HepG2 (cell line): ENCODE results near the gene SELENOM. TPM values are rescaled to one million over a fixed set of nuclear protein-coding genes. Genes with fewer than 3 reads are reported as not detected.

Experiments
- ATAC-seq: fragments of 200-7000 bp; cut with Tn5 transposase; 3 replicates; pipeline ENCODE4 v1.9.1; 2020; ENCODE audit warnings: mild to moderate bottlenecking, moderate library complexity
- BruUV-seq: library from RNA; stranded (reverse); fragments of 400-500 nt; replicated peaks from 2 replicates; lab custom pipeline; 2021; lab: Mats Ljungman, UMichigan
- CTCF ChIA-PET: fragments of 300-600 bp; formaldehyde crosslinking; extraction: SDS; loops from one replicate; lab custom pipeline; 2021; ENCODE audit warnings: low total read pairs, inconsistent platforms, low intra/inter-chr PET ratio; lab: Yijun Ruan, JAX
- POLR2A ChIA-PET: fragments of 350-600 bp; sonication (Branson Sonifier 250); formaldehyde crosslinking; loops from one replicate; lab custom pipeline; 2020; ENCODE audit warnings: antibody characterized with exemption, inconsistent platforms; lab: Yijun Ruan, JAX
- DNase-seq: peaks from one replicate; pipeline ENCODE4 v3.0.0-alpha.2; 2015; ENCODE audit warnings: low spot score
- FAIRE-seq: peaks from 3 replicates; lab custom pipeline; 2011; peaks lifted over from hg19 to GRCh38; lab: Jason Lieb, UNC
- H2AFZ ChIP-seq: one replicate; pipeline ENCODE4 v1.6.1; 2011; ENCODE audit warnings: low read length, inconsistent platforms
- H3K27ac ChIP-seq: fragments of 300-600 bp; 3 replicates; pipeline ENCODE4 v1.8.0; 2011; ENCODE audit warnings: mixed run types, mild to moderate bottlenecking, mixed read lengths, low read length, inconsistent platforms; ENCODE audit not compliant: insufficient read depth; ENCODE audit errors: extremely low read length
- H3K27me3 ChIP-seq, 2 experiments: fragments of 200-600 bp in 1 of 2; 2 replicates in 1 of 2; 3 replicates in 1 of 2; pipeline versions ENCODE4 v1.6.0 to v1.8.0; 2011; ENCODE audit warnings: low read length in 2 of 2, mild to moderate bottlenecking in 2 of 2, moderate library complexity in 2 of 2, inconsistent platforms in 1 of 2; ENCODE audit not compliant: insufficient read depth in 2 of 2, control insufficient read depth in 1 of 2
- H3K36me3 ChIP-seq, 2 experiments: fragments of 200-600 bp in 1 of 2; replicated peaks in 1 of 2; 2 replicates in 1 of 2; 3 replicates in 1 of 2; pipeline versions ENCODE4 v1.5.1 to v1.8.0; 2011; ENCODE audit warnings: low read length in 2 of 2, inconsistent platforms in 1 of 2; ENCODE audit not compliant: insufficient read depth in 2 of 2, control insufficient read depth in 1 of 2
- H3K4me1 ChIP-seq: 2 replicates; pipeline ENCODE4 v1.5.1; 2012; ENCODE audit warnings: low read length, inconsistent platforms; ENCODE audit not compliant: insufficient read depth
- H3K4me2 ChIP-seq: 2 replicates; pipeline ENCODE4 v1.6.0; 2011; ENCODE audit warnings: low read depth, low read length, inconsistent platforms
- H3K4me3 ChIP-seq, 3 experiments: fragments of 200-600 bp in 1 of 3; sonication (generic), shearing (Covaris generic) in 1 of 3; replicated peaks in 1 of 3; 2 replicates each; pipeline ENCODE4 v1.5.1; 2011 to 2016; ENCODE audit warnings: low read length in 3 of 3, inconsistent platforms in 2 of 3, low read depth in 2 of 3, mild to moderate bottlenecking in 2 of 3, control low read depth in 1 of 3, mixed read lengths in 1 of 3; ENCODE audit not compliant: insufficient read depth in 1 of 3
- H3K79me2 ChIP-seq: one replicate; pipeline ENCODE4 v1.6.1; 2011; ENCODE audit warnings: low read length, inconsistent platforms; ENCODE audit not compliant: insufficient read depth
- H3K9ac ChIP-seq: 2 replicates; pipeline ENCODE4 v1.6.0; 2011; ENCODE audit warnings: mild to moderate bottlenecking, low read depth, low read length, inconsistent platforms; ENCODE audit not compliant: insufficient read depth
- H3K9me3 ChIP-seq: 2 replicates; pipeline ENCODE4 v1.5.1; 2012; ENCODE audit warnings: mild to moderate bottlenecking, low read length
- H4K20me1 ChIP-seq: 2 replicates; pipeline ENCODE4 v1.6.0; 2011; ENCODE audit warnings: inconsistent platforms, mild to moderate bottlenecking, low read length, moderate library complexity; ENCODE audit not compliant: insufficient read depth
- ERF ChIP-seq: IDR thresholded peaks from 2 replicates; pipeline ENCODE4 v1.6.1; 2018; ENCODE audit warnings: missing biosample characterization, missing genetic modification reagents
- ETV5 ChIP-seq: IDR thresholded peaks from 2 replicates; pipeline ENCODE4 v1.6.1; 2018; ENCODE audit warnings: missing biosample characterization, missing genetic modification reagents, inconsistent platforms, borderline replicate concordance
- FOXP1 ChIP-seq, 2 experiments: fragments of 450-650 bp in 1 of 2; IDR thresholded peaks; 2 replicates each; pipeline ENCODE4 v1.6.1; 2017 to 2018; ENCODE audit warnings: antibody characterized with exemption in 1 of 2
- GABPB1 ChIP-seq: IDR thresholded peaks from 2 replicates; pipeline ENCODE4 v1.6.1; 2016; ENCODE audit warnings: mild to moderate bottlenecking, missing genetic modification reagents, moderate library complexity, missing compliant biosample characterization
- PAF1 ChIP-seq: IDR thresholded peaks from 2 replicates; pipeline ENCODE4 v1.6.1; 2016; ENCODE audit warnings: missing genetic modification reagents, missing compliant biosample characterization
- PRMT3 ChIP-seq: sonication (generic); formaldehyde crosslinking; IDR thresholded peaks from 2 replicates; pipeline ENCODE4 v1.8.1; 2022; ENCODE audit warnings: low read depth, mild to moderate bottlenecking, moderate library complexity, missing genetic modification reagents, borderline replicate concordance
- PRPF4 ChIP-seq: fragments of 200-400 bp; formaldehyde crosslinking; IDR thresholded peaks from 2 replicates; pipeline ENCODE4 v1.6.1; 2016; ENCODE audit warnings: low read length, low read depth; ENCODE audit not compliant: poor library complexity, severe bottlenecking
- RAD21 ChIP-seq: fragments of 450-650 bp; formaldehyde crosslinking; IDR thresholded peaks from 2 replicates; pipeline ENCODE4 v1.5.0; 2020; ENCODE audit warnings: mild to moderate bottlenecking
- SAFB2 ChIP-seq: sonication (generic); formaldehyde crosslinking; IDR thresholded peaks from 2 replicates; pipeline ENCODE4 v1.5.1; 2020; ENCODE audit warnings: missing genetic modification reagents, low read depth, mild to moderate bottlenecking, borderline replicate concordance
- SP140L ChIP-seq: sonication (generic); formaldehyde crosslinking; IDR thresholded peaks from 2 replicates; pipeline ENCODE4 v1.4.0; 2020; ENCODE audit warnings: missing genetic modification reagents, borderline replicate concordance
- TP53 ChIP-seq: sonication (generic); formaldehyde crosslinking; conservative IDR thresholded peaks from 2 replicates; pipeline ENCODE4 v1.4.0; 2020; ENCODE audit warnings: missing genetic modification reagents
- ZFYVE20 ChIP-seq: sonication (generic); formaldehyde crosslinking; IDR thresholded peaks from 2 replicates; pipeline ENCODE4 v1.8.0; 2023; ENCODE audit warnings: low read depth, mild to moderate bottlenecking, moderate library complexity, missing genetic modification reagents, borderline replicate concordance
- ZNF496 ChIP-seq: sonication (generic); formaldehyde crosslinking; IDR thresholded peaks from 2 replicates; pipeline ENCODE4 v1.8.1; 2023; ENCODE audit warnings: mild to moderate bottlenecking, moderate library complexity, missing genetic modification reagents; ENCODE audit not compliant: insufficient replicate concordance
- ZNF737 ChIP-seq: sonication (generic); formaldehyde crosslinking; IDR thresholded peaks from 2 replicates; pipeline ENCODE4 v1.5.0; 2020; ENCODE audit warnings: missing genetic modification reagents, mild to moderate bottlenecking, borderline replicate concordance
- WGBS: methylation state at CpG from one replicate; pipeline ENCODE4 v1.1.6; 2017; ENCODE audit warnings: low lambda C conversion rate; 5-methylcytosine and 5-hydroxymethylcytosine counted together
- in situ Hi-C: cut with HindIII; loops from 2 replicates; pipeline ENCODE4 v1.10.0; 2017; ENCODE audit warnings: low pct_unique_long_range_greater_than_20kb; ENCODE audit not compliant: extremely low pct_ligation_motif_present
- intact Hi-C: fragments of 100-400 bp; cut with micrococcal nuclease; formaldehyde crosslinking; loops from one replicate; pipeline ENCODE4 v1.10.0; 2022; ENCODE audit not compliant: unreplicated experiment
- polyA plus RNA-seq, 8 experiments: library from polyadenylated mRNA; depleted of rRNA in 3 of 8; stranded (reverse) in 7 of 8; unstranded in 1 of 8; fragments of >200 nt; fragmentation: Illumina TruSeq in 4 of 8; extraction: Trizol in 4 of 8; gene quantifications; 2 replicates each; pipeline versions ENCODE4 v1.2.1 to v1.2.3, GENCODE V29; 2011 to 2016; ENCODE audit warnings: low read depth in 4 of 8, missing spikeins in 1 of 8, mixed read lengths in 1 of 8; ENCODE audit not compliant: insufficient read depth in 1 of 8
- total RNA-seq, 5 experiments: library from RNA; depleted of rRNA; stranded (reverse); fragments of >200 nt; fragmentation: Illumina TruSeq; extraction: Trizol; gene quantifications; 2 replicates each; pipeline ENCODE4 v1.2.3, GENCODE V29; 2016; ENCODE audit warnings: low read depth in 1 of 5
- TF ChIP-seq, protein P1 (sequence below): IDR thresholded peaks from 2 replicates; pipeline ENCODE4 v1.6.1; 2016; ENCODE audit warnings: missing genetic modification reagents, missing compliant biosample characterization
- TF ChIP-seq, protein P2 (sequence below): IDR thresholded peaks from 2 replicates; pipeline ENCODE4 v1.6.1; 2016
- TF ChIP-seq, protein P3 (sequence below): sonication (generic); formaldehyde crosslinking; IDR thresholded peaks from 2 replicates; pipeline ENCODE4 v1.5.1; 2020; ENCODE audit warnings: mild to moderate bottlenecking, missing genetic modification reagents, borderline replicate concordance
- TF ChIP-seq, protein P4 (sequence below): sonication (generic); formaldehyde crosslinking; IDR thresholded peaks from 2 replicates; pipeline ENCODE4 v1.5.0; 2020; ENCODE audit warnings: mild to moderate bottlenecking, missing genetic modification reagents, borderline replicate concordance

SELENOM gene
- total and polyA plus RNA-seq, 2 of the 13 experiments (the other 11 are each of a cell fraction or from before 2014, with no cell fraction given): 4.1 to 4.3 TPM

DNA sequence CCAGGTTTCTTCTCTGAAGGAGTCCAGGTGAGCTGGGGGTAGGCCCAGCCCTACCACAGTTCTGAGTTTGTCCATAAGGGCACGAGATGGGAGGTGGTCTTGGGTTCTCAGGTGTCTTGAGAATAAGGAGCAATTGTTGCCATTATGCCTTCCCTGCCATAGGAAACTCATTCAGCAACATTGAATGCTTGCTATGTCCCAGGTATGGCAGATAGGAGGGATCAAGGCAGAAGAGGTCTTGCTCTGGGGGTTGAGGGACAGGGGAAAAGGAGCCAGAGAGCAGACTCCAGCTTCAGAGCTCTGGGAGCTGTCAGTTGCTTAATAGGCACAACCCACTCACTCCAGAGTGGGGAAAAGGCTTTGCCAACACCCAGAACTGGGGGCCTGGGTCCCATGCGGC, 4.3 kb downstream of the SELENOM start:
- Histone ChIP-seq H3K9ac (0 out of 2 replicates have a peak overlapping the region, but pooled peaks have one; percentile 26), H3K79me2 (no peaks in the 10 kb centered on the region), H3K27me3 (no peaks in the 10 kb centered on the region), H3K36me3 (peaks cover 1 to 15% of the 10 kb centered on the region in 2 experiments; a peak in 3 of 5 replicates), H4K20me1 (no peaks in the 10 kb centered on the region), H3K9me3 (no peaks in the 10 kb centered on the region), H3K4me2 (no peak overlapping the region), H3K4me1 (peaks cover 36% of the 10 kb centered on the region), H2AFZ (no peak overlapping the region), H3K27ac (peak overlapping the region; percentile 43), H3K4me3 (no peak overlapping the region)
- no peak for DNase-seq
- no peak for ATAC-seq
- 74% methylated on average over 2 of the region's 2 CpGs for WGBS
- CTCF ChIA-PET: no interaction called here
- intact Hi-C loops (no loop called here), in situ Hi-C loops (loop anchor here (5.0 kb wide), 1 partner anchor 39 kb away; the partner anchor contains the start of gene PLA2G3)
- FAIRE-seq: no peak
- TSS peak; percentile 42 for BruUV-seq
- POLR2A ChIA-PET: interaction anchor here (0.9 to 2.1 kb wide), 5 partner anchors 20 to 135 kb away, joined by 3 to 8 read pairs (median 4); partner anchors contain the start of genes MORC2, RNF185 and SMTN
- no peak for TF ChIP-seq ZNF737 (CRISPR knock-in tag)
- TF ChIP-seq, protein P1, sequence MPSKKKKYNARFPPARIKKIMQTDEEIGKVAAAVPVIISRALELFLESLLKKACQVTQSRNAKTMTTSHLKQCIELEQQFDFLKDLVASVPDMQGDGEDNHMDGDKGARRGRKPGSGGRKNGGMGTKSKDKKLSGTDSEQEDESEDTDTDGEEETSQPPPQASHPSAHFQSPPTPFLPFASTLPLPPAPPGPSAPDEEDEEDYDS (CRISPR knock-in tag): no peak
- TF ChIP-seq TP53: no peak
- TF ChIP-seq RAD21 (CRISPR knock-in tag): no peak
- TF ChIP-seq, protein P2, sequence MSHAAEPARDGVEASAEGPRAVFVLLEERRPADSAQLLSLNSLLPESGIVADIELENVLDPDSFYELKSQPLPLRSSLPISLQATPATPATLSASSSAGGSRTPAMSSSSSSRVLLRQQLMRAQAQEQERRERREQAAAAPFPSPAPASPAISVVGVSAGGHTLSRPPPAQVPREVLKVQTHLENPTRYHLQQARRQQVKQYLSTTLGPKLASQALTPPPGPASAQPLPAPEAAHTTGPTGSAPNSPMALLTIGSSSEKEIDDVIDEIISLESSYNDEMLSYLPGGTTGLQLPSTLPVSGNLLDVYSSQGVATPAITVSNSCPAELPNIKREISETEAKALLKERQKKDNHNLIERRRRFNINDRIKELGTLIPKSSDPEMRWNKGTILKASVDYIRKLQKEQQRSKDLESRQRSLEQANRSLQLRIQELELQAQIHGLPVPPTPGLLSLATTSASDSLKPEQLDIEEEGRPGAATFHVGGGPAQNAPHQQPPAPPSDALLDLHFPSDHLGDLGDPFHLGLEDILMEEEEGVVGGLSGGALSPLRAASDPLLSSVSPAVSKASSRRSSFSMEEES (CRISPR knock-in tag): no peak
- TF ChIP-seq GABPB1 (CRISPR knock-in tag): no peak
- TF ChIP-seq PRMT3 (CRISPR knock-in tag): no peak
- TF ChIP-seq ZNF496 (CRISPR knock-in tag): no peak
- no peak for TF ChIP-seq PAF1
- TF ChIP-seq, protein P3, sequence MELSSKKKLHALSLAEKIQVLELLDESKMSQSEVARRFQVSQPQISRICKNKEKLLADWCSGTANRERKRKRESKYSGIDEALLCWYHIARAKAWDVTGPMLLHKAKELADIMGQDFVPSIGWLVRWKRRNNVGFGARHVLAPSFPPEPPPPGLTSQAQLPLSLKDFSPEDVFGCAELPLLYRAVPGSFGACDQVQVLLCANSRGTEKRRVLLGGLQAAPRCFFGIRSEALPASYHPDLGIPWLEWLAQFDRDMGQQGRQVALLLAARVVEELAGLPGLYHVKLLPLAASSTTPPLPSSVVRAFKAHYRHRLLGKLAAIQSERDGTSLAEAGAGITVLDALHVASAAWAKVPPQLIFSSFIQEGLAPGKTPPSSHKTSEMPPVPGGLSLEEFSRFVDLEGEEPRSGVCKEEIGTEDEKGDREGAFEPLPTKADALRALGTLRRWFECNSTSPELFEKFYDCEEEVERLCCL (CRISPR knock-in tag): no peak
- TF ChIP-seq SP140L (CRISPR knock-in tag): no peak
- TF ChIP-seq ZFYVE20 (CRISPR knock-in tag): no peak
- no peak for TF ChIP-seq FOXP1 (IDR thresholded peaks at IDR 0.05)
- TF ChIP-seq FOXP1 (CRISPR knock-in tag; IDR thresholded peaks at IDR 0.05): no peak
- no peak for TF ChIP-seq PRPF4
- TF ChIP-seq ETV5 (CRISPR knock-in tag): no peak
- TF ChIP-seq, protein P4, sequence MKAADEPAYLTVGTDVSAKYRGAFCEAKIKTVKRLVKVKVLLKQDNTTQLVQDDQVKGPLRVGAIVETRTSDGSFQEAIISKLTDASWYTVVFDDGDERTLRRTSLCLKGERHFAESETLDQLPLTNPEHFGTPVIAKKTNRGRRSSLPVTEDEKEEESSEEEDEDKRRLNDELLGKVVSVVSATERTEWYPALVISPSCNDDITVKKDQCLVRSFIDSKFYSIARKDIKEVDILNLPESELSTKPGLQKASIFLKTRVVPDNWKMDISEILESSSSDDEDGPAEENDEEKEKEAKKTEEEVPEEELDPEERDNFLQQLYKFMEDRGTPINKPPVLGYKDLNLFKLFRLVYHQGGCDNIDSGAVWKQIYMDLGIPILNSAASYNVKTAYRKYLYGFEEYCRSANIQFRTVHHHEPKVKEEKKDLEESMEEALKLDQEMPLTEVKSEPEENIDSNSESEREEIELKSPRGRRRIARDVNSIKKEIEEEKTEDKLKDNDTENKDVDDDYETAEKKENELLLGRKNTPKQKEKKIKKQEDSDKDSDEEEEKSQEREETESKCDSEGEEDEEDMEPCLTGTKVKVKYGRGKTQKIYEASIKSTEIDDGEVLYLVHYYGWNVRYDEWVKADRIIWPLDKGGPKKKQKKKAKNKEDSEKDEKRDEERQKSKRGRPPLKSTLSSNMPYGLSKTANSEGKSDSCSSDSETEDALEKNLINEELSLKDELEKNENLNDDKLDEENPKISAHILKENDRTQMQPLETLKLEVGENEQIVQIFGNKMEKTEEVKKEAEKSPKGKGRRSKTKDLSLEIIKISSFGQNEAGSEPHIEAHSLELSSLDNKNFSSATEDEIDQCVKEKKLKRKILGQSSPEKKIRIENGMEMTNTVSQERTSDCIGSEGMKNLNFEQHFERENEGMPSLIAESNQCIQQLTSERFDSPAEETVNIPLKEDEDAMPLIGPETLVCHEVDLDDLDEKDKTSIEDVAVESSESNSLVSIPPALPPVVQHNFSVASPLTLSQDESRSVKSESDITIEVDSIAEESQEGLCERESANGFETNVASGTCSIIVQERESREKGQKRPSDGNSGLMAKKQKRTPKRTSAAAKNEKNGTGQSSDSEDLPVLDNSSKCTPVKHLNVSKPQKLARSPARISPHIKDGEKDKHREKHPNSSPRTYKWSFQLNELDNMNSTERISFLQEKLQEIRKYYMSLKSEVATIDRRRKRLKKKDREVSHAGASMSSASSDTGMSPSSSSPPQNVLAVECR (CRISPR knock-in tag): no peak
- TF ChIP-seq ERF: no peak
- no peak for TF ChIP-seq SAFB2 (CRISPR knock-in tag)
